RKO (cell line): ENCODE data around the gene C6orf118.

ENCODE experiments used
- DNase-seq: peaks from one replicate; pipeline ENCODE4 v3.0.0-alpha.2; 2016; ENCODE audit warnings: low spot score

The C6orf118 gene

DNA sequence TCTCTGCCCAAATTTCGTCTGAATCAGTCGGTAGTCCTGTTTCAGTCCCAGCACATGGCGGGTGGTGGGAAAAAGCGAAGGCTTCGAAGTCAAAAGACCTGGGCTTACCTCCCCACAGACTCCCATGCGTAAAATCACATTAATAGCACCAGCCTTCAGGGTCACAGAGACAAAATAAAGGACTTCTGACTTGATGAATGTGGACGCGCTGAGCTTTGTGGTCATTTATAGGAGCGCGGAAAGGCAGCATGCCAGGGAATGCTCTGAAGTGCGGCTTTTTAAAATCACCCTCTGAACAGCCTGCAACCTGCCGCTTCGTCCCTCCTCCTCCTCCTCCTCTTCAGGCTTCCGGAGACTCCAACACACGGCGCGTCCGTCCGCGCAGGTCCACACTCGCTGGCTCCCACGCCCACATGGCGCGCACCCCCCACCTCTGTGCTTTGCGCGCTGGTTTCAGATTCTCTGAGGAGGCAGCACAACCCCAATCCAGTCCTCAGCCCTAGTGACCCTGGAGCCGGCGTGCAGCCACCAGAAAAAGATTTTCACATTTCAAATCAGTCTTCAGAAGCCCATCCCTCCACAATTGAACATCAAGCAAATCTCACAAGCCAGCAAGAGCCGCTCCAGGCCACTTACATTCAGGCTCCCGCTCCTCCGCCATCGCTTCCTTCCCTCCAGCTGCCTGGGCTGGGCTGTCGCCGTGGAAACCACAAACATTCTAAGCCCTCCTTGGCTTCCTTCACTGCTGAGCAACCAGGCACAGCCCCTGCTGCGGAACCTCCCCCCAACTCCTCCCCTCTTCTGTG, at the start of gene C6orf118:
Gene C6orf118, minus strand, starts transcription at position 680 of the 806 bp plus-strand sequence. Its CDS starts 19 bp downstream, at position 661.
- DNase-seq = no peak

DNA sequence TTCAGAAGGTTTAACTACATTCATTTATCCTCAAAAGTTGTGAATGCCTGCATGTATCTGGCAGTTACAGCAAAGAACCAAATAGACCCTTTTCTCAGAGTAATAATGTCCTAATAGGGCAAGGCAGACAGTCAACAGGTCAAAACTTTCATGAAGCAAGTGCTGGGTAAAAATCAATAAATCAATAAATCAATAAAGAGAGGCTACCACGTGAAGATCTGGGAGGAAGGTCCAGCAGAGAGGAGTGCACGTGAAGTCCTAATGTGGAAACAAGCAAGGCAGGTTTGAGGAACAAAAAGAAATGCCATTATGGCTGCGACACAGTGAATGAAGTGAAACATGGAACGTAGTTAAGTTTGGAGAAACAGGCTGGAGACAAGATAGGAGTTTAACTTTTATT, 36.3 kb upstream of the C6orf118 start:
- no peak for DNase-seq

DNA sequence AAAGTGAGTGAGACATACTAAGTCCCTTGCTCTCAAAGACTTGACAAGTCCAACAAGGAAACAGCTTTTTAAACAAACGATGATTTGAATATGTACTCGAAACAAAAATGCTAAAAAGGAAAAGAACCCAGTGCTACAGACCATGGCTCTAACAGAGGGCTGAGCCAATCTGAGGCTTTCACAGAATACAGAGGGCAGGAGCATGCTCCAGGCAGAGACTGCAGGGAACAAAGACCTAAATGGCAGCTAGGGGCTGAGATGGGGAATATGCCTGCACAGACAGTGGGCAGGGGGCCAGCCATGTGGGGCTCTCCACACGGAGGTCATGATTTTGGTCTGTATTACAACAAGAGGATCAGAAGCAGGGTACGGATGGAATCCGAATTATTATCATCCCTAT, 31.1 kb upstream of the C6orf118 start:
- no peak for DNase-seq

DNA sequence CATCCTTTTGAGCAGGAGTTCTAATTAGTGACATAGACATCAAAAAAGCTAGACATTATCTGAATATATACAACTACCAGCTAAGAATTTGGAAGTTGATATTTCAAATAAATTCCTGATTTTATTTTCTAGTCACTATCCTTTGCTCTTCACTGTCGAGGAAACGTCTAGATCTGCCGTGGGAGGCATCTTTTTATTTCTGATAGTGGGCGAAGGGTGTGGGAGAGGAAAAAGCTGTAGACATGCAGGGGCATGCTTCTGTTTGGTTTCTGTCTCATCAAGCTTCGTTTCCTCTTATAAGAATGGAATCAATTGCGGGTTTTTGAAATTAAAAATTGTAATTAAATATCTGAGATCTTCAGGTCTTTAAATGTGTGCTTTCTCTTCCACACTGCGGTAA, 16.2 kb upstream of the C6orf118 start:
- DNase-seq = no peak

DNA sequence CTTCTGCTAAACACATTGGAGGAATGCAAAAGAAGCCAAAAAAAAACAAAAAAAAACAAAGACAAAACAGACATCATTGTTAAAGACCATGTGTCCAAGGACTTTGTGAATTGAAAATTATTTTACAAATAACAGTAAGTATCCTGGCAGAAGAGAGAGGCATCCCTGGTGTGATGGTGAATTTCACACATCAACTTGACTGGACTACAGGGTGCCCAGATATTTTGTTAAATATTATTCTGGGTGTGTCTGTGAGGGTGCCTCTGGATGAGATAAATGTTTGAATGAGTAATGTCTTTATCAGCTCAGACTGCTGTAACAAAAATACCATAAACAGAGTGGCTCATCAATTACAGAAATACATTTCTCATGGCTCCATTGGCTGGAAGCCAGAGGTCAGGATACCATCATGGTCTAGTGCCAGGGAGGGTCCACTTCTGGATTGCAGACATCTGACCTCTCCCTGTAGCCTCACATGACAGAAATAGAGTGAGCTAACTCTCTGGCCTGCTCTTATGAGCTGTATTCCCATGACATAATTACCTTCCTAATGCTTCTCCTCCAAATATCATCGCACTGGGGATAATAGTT, 12.2 kb upstream of the C6orf118 start:
- DNase-seq = no peak

DNA sequence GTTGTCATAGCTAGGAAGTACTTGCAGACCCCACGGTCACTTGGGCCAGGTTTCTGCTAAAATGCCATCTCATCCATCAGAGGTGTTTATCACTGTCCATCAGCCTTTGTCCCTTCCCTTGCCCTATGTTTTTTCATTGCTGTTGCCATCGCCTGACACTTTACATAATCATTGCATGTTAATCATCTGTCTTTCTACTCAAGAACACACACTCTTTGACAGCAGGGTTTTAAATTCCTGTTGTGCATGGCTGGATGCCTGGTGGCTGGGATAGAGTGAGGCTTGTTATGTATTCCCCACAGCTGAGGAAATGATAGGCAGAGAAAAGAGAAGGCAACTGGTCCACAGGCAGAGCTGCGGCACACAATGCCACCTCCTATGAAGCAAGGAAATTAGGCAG, 11.7 kb upstream of the C6orf118 start:
- no peak for DNase-seq

DNA sequence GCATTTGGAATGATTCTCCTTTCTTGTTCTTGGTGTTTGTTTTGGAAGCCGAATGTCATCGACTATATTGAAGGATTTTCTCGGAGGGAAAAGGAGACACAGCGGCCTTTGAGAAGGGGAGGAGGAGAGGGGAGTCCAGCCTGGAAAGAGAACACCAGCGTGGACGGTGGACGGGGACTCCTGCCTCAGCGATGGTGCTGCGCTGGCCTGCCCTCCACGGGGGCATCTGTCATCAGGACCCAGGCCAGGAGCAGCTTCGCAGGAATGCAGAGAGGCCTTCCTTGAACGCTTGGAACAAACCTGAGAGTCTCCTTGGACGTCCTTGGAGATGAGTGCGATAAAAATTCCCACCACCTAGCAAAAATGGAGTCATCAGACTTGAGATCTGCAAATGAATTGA, 8.3 kb upstream of the C6orf118 start:
- no peak for DNase-seq

DNA sequence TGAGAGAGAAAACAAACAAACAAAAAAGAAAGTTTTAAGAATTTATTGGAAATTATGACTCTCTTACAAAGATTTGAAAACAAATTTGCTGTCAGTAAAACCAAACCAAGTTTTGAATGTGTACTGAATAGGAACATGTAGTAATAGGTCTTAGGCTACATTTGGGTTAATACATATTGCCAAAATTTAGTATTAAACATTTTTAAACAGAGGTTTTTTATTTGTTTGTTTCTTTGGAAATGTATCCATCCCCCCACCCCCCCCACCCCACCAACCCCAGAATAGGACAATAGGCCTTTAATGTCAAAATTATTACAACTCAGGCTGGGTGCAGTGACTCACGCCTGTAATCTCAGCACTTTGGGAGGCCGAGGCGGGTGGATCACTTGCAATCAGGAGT, 2.5 kb downstream of the C6orf118 start:
- DNase-seq = no peak

DNA sequence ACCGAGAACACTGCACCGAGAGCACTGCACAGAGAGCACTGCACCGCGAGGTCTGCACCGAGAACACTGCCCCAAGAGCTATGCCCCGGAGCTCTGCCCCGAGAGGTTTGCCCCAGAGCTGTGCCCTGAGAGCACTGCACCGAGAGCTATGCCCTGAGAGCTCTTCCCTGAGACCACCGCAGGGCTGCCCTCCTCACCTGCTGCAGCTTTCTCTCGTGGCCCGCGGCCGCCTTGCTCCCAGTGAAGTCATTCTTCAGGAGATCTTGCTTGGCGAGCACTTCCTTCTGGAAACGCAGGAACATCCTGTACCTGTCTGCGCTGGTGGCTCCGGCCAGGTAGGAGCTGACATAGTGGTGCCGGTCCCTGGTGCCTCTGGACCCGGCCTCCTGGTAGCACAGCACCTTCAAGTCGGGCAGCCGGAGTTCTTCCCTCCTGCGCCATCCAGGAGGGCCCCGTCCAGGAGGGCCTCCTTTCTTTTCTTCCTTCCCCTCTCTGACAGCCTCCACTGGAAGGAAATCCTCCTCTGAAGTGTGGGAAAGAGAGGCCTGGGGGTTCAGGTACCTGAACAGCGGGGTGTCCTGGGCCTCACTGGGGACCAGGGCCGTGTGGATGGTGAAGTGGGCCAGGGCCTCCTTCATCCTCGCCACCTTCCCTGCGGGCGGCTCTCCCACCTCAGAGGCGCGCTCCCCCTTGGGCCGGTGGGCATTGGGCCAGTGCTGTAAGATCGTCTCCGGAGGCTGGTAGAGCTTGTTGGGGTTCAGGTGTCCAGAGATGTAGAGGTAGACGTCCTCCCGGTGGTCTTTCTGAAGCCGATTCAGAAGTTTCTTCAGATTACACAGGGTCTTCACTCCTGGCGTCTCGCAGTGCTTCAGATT, 7.8 kb downstream of the C6orf118 start:
- no peak for DNase-seq

DNA sequence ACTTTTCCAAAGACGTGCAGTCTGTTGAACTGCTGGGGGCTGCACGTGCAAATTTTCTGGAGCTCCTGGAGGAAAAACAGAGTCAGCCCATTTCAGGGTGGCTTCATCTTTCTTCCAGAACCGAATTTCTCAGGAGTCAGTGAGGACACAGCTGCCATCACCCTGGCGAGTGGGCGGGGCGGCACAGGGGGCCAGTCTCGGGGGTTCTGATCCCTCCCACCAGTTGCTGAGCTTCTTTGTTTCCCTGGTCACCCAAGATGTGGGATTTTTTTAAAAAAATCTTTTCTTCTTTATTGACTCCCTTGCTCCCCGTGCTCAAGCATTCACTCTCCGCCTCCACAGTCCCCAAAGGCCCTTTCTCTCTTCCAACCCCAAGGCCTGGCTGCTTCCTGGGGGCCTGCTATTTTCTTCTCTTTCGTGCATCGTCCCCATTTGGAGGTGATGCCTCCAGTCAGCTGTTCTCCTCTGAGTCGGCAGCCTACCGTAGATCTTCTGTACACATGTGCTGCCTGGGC, 8.9 kb downstream of the C6orf118 start:
- no peak for DNase-seq

DNA sequence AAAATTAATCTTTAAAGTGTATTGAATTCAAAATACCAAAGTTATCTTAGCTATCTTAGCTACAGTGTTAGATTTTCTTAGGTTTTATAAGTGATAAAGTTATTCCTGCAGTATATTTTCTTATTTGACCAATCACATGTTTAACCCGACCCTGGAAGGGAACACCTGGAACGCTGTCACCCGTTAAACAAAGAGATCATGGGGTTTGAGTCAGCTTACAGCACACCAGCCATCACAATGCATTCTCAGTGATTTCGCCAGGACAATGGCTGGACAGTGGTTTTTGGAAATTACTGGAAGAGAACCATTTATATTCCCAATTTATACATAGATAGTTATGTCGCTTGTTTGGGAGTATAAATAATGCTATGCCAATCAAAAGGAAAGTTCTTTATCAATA, 10.5 kb downstream of the C6orf118 start:
- DNase-seq = no peak

DNA sequence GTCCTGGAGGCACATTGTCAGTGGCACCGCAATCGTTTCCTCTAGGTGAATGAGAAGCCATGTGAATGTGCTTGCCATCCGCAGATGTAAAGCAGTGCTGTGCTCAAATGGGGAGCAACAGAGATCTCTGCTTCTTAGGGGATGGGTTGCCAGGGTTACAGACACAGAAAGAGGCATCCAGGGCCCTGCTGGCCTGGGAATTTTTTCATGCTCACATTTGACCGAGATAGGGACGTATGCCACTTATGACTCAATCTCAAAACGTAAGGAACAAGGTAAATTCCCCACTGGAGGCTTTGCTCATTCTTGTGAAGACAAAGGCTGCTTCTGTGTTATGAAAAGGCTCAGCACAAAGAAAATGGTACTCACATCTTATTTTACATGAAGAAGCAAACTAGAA, 11.0 kb downstream of the C6orf118 start:
- no peak for DNase-seq

DNA sequence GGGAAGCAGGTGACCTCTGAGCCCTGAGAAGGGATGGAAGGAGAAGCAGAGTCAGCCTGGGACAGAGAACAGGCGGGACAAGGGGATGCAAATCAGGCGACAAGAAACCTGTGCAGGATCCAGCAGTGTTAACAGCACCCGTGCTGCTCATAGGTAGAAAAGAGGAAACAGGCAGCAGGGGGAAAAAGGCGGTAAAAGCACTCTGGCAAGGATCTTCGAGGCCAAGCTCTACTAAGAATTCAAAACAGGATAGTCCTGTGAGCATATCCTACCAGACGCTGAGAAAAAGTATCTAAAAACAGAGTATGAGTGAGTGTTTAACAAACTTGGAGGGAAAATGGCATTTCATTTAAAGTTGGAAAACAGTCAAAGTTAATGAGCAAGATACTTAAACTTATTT, 16.7 kb downstream of the C6orf118 start:
- no peak for DNase-seq

DNA sequence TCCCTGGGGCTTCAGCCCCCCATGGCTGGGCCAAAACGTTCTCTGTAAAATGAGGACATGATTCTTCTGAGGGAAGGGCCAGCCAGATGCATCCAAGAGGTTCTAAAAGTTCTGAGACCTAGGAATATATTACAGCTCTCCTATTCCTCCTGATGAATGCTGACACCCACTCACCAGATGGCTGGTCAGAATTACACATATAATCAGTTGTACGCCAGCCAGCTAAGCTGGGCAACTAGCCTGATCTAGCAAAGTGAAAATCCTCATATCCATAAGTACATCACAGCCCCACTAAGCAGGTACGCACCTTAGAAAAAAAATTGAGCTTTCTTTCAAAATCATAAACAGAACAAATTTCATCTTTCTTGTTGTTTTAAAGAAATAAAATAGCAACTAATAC, 34.8 kb downstream of the C6orf118 start:
- no peak for DNase-seq

DNA sequence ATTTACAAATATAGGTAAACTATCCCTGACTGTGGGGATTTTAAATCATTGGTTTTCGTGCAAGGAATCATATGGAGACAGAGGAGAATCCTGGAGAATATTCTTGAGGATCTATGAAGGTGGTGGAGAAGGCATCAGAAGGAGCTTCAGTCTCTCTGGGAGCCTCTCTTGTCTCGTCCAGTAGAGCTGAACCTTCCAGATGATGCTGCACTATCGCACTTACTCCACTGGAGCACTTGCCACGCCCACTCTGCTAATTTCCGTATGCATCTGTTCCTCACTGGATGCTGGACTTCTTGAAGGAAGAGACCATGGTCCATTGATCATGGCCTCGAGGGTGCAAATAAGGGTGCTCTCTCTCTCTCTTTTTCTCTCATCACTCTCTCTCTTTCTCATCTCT, 36.8 kb downstream of the C6orf118 start:
- DNase-seq = no peak

DNA sequence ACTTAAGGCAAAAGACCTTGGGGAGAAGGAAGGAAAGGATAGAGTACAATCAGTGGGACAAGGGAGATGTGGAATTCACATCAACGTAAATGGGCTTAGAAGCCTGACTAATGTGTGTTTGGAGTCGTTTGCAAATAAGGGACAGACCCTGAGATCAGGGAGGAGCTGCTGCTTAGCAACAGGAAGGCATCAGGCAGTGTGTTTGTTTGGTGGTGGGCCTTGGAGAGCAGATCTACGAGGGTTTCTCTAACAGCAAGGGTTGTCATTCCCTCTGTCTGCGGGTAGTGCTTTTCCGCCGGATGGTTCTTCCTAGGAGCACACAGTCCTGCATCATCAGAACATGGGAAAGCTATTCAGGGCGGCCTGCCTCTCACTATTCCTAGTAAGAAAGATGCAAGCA, 40.4 kb downstream of the C6orf118 start:
- no peak for DNase-seq

DNA sequence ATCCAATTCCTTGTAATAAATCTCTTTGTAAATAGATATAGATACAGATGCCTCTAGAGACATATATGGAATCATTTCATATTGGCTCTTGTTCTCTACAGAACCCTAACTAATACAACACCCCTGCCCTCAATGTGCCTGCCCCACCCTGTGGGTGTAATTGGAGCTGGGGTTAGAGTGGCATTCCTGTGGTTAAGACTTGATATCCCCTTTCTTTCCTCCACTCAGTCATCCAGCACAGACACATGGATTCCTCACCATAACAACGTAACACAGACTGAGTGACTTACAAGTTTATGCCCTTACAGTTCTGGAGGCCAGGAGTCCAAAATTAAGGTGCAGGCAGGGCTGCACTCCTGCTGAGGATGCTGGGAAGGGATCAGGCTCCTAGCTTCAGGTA, 42.8 kb downstream of the C6orf118 start:
- no peak for DNase-seq

DNA sequence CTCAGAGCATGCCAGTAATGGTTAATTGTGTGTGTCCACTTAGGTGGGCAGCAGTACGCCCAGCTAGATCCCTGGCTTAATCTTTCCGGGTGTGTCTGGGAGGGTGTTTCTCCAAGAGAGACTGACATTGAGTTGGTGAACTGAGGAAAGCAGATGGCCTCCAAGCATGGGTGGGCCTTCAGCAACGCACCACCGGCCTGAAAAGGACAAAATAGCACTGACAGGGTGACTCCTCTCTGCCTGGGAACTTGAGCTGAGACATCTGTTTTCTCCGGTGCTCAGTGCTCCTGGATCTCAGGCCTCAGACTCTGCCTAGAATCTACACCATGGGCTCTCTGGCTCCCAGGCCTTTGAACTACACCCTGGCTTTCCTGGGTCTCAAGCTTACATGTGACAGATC, 43.2 kb downstream of the C6orf118 start:
- DNase-seq = no peak

DNA sequence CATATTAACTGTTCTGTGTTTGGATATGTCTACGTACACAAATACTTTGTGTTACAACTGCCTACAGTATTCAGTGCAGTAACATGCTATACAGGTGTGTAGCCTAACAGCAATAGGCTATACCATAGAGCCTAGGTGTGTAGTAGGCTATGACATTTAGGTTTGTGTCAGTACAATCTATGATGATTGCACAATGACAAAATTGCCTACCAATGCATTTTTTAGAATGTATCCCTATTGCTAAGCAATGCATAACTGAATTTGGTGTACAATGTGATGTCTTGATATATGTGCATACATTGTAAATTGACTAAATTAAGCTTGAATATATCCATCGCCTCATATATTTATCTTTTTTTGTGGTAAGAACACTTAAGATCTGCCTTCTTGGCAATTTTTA, 48.9 kb downstream of the C6orf118 start:
- DNase-seq = no peak

DNA sequence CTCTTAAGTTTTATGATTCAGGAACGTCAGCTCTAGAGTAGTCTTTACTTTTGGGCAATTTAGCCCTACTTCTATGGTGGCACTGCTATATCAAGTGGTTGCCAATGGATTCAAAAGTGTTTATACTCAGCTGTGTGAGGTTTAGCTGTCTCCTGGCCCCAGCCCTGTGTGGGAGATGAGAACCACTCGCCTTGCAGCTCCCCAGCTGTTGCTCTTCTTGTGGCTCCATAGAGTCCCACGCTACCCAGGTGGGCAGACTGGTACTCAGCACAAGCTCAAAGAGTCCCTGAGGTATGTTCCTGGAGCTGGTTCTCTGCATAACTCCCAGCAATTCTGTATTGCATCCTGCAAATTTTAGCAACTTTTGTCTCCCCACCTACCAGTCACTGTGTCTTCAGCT, 59.6 kb downstream of the C6orf118 start:
- no peak for DNase-seq

DNA sequence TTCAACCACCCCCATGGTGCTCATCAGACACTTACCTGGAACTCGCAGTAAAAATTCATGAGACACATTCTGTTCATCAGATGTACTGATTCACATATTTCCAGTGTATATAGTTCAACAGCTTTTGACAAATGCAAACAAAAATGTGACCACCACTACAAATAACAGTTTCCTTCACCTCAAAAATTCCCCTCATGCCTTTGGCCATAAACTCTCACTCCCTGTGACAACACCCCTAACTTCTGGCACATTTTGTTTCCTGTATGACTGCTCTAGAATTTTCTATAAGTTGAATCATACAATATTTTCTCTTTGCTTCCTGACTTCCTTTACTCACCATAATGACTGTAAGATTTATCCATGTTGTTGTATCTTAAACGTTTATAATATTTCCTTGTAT, 63.7 kb downstream of the C6orf118 start:
- DNase-seq = no peak

DNA sequence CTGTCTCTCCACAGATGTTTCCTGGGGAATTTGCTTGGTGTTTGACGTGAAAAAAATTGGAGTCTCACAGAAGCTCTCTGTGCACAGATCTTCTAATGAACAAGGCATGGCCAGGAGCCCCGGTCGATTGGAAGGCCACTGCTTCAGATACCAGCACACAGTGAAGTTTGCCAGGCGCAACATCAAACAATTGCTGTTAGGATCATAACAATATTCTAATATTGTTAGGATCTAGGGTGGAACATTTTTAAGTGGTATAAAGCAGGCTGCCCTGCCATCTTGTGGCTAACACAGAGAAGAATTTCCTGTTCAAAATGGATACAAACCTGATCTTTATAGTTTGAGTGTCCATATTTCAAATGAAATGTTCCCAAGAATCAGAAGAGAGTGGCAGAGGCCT, 64.1 kb downstream of the C6orf118 start:
- peak; percentile 27 for DNase-seq
